Measurements from ENCODE around the gene MTA2.

The MTA2 gene

DNA sequence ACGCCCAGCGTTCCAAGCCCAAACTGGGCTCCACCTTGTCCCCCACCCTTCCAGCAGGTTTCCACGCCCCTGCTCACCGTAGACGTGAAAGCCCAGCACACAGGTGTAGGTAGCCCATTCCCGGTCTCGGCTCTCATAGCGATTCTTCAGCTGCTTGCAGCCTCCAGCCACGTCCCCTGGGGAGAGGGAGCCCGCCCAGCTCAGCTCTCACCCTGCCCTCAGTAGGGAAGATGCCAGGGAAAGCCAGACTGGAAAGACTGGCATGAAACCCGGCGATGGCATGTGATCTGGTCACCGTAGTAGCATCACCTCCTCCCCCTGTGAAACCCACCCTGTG lies 1.4 kb upstream of the MTA2 start:
- Histone ChIP-seq H3K9ac (peak overlapping the region; percentile 97 to 100 (median 99); a peak in 19 of 22 replicates), H3K9me3 (replicated peaks in 1 of 11) (no peaks in the 10 kb centered on the region), H3K27ac (peak overlapping the region in 6 of 11 experiments; percentile 96 to 100 (median 99); a peak in 12 of 22 replicates), H3K27me3 (no peaks in the 10 kb centered on the region), H3K4me1 (peaks cover 50 to 71% (median 59%) of the 10 kb centered on the region in 10 experiments), H3K4me2 (peak overlapping the region; percentile 83 to 95 (median 91)), H4K20me1 (peaks cover 0 to 27% (median 9%) of the 10 kb centered on the region in 11 experiments; a peak in 18 of 22 replicates), H3K4me3 (peak overlapping the region; percentile 90 to 100 (median 98); a peak in 18 of 20 replicates), H3K36me3 (peaks cover 34 to 71% (median 49%) of the 10 kb centered on the region in 11 experiments)
- no peak for TF ChIP-seq Cebpa-rat (IDR thresholded peaks at IDR 0.05)

DNA sequence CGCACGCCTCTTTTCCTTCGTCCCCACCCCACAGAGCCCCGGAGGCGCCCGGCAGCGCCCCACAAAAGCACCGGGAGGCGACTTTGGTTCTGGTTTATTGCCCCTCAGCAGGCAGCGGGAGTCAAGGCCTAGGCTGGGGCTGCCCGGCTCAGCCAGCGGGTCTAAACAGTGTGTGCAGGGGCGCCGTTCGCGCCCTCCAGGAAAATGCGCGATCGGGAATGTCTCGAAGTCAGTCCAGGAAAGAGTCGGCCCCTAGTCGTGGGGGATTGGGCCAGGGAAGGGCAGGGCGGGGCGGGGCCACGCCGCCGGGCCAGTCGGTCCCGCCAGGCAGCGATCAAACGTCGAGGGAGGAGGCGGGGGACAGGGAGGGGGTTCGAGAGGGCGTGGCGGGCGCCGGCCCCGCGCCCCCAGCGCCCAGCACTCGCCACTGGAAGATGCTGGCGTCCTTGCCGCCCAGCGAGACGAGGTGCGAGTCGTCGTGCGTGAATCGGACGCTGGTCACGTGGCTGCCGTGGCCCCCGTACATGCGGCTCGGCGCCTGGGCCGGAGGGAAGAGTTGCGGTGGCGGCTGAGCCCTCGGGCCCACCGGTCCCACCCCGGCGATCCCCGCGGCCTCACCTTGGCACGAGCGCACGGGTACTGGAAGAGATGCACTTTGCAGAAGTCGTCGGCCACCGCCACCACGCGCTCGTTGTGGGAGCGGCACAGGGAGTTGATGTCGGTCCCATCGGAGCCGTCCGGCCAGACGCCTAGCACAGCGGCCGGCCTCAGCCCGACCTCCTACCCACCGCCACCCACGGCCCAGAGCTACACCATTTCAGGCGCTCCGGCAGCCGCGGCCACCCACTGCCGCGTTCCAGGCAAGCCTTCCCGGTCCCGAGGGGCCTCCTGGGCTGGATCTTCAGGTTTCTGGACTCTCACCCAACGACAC lies 741 bp upstream of the MTA2 start:
- H3K4me2 ChIP-seq, result peak overlapping the region; percentile 83 to 95 (median 91)
- H3K27me3 ChIP-seq, result no peaks in the 10 kb centered on the region
- H3K27ac ChIP-seq, result peak overlapping the region; percentile 40 to 100 (median 99); a peak in 21 of 22 replicates
- H3K4me3 ChIP-seq, result peak overlapping the region; percentile 90 to 100 (median 98)
- H3K9me3 ChIP-seq (replicated peaks in 1 of 11), result no peaks in the 10 kb centered on the region
- peaks cover 50 to 71% (median 59%) of the 10 kb centered on the region in 10 experiments for H3K4me1 ChIP-seq
- H4K20me1 ChIP-seq, result peaks cover 0 to 33% (median 16%) of the 10 kb centered on the region in 11 experiments; a peak in 18 of 22 replicates
- TF ChIP-seq Cebpa-rat (IDR thresholded peaks at IDR 0.05), result no peak
- peaks cover 40 to 71% (median 55%) of the 10 kb centered on the region in 11 experiments for H3K36me3 ChIP-seq
- peak overlapping the region; percentile 97 to 100 (median 99) for H3K9ac ChIP-seq

DNA sequence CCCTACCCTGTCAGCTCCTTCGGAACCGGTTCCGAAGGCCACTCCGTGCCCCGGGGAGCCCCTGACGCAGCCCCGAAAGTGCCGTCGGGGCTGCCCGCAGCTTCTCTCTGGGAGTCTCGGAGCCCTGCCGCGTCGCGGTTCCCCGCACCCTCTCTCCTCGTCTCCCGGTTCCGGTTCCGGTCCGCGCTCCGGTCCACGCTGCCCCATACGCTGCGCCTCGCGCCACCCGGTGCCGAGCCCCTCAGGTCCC lies 618 bp downstream of the MTA2 start:
- Histone ChIP-seq H3K4me2 (peak overlapping the region; percentile 88 to 100 (median 98)), H3K27me3 (no peaks in the 10 kb centered on the region), H3K4me3 (peak overlapping the region; percentile 90 to 100 (median 98)), H3K4me1 (peaks cover 46 to 71% (median 61%) of the 10 kb centered on the region in 10 experiments), H3K9ac (peak overlapping the region; percentile 97 to 100 (median 99)), H3K27ac (peak overlapping the region; percentile 86 to 100 (median 99)), H3K36me3 (peaks cover 44 to 72% (median 61%) of the 10 kb centered on the region in 11 experiments), H4K20me1 (peaks cover 0 to 46% (median 29%) of the 10 kb centered on the region in 11 experiments; a peak in 18 of 22 replicates), H3K9me3 (replicated peaks in 1 of 11) (no peaks in the 10 kb centered on the region)
- TF ChIP-seq Cebpa-rat (IDR thresholded peaks at IDR 0.05), result no peak

DNA sequence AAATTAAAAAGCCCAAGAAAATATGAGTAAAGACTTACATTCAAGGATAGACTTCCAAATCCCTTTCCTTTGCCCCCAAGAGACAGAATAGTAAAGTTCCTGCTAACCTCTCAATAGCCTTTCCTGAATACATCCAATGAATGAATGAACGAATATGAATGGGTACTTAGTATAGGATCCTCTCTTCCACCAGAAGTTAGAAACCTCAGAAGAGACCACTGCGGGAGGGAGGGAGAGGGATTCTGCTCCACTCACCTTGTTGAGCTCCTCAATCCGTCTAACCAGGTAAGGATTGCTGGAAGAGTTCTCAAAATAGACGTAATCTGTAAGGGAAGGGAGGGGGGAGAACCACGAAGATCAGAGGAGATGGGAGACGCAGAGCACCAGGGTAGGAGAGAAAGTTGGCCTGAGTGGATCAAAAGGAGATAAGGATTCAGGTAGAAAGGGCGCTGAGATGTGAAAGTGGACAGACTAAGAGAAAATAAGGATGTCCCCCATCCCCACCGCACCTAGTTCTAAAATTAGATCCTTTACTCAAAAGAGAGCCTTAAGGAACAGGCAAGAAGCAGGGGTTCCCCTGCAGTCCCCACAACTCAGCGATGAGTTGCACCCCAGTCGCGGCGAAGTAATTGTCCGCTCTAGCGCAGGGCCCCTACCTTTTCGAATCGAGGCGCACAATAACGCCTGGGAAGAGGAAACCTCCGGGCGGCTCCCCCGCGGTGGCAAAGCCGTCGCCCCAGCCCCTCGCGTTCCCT lies 1.1 kb downstream of the MTA2 start:
- no peak for TF ChIP-seq Cebpa-rat (IDR thresholded peaks at IDR 0.05)
- Histone ChIP-seq H3K9me3 (replicated peaks in 1 of 11) (no peaks in the 10 kb centered on the region), H3K27me3 (no peaks in the 10 kb centered on the region), H3K4me1 (peaks cover 46 to 66% (median 58%) of the 10 kb centered on the region in 10 experiments), H3K4me2 (peak overlapping the region; percentile 88 to 100 (median 98)), H4K20me1 (peaks cover 0 to 51% (median 34%) of the 10 kb centered on the region in 11 experiments; a peak in 18 of 22 replicates), H3K4me3 (peak overlapping the region; percentile 90 to 100 (median 98)), H3K9ac (peak overlapping the region; percentile 97 to 100 (median 99)), H3K27ac (peak overlapping the region; percentile 86 to 100 (median 99)), H3K36me3 (peaks cover 44 to 72% (median 61%) of the 10 kb centered on the region in 11 experiments)

DNA sequence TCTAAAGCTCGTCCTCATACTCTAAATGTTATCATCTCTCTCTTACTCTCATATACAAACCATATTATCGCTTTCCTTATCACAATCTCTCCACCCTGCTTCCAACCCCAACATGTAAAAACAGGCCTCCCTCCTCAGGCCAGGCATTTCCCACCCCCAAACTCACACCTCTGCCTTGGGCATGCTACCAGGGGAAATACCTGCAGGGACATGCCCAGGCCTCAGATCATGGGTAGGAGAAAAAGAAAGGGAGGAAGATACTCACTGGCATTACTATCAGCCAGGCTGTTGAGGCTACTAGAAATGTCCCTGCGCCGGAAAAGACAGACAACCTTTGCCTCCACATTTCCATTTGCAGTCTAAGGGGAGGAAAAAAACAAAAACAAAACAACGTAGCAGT lies 1.8 kb downstream of the MTA2 start:
- no peaks in the 10 kb centered on the region for H3K27me3 ChIP-seq
- H3K27ac ChIP-seq, result peak overlapping the region; percentile 61 to 100 (median 99); a peak in 21 of 22 replicates
- peak overlapping the region; percentile 88 to 100 (median 98) for H3K4me2 ChIP-seq
- no peak for TF ChIP-seq Cebpa-rat (IDR thresholded peaks at IDR 0.05)
- peaks cover 44 to 72% (median 61%) of the 10 kb centered on the region in 11 experiments for H3K36me3 ChIP-seq
- no peaks in the 10 kb centered on the region for H3K9me3 ChIP-seq (replicated peaks in 1 of 11)
- peak overlapping the region; percentile 97 to 100 (median 99) for H3K9ac ChIP-seq
- peaks cover 0 to 57% (median 39%) of the 10 kb centered on the region in 11 experiments; a peak in 18 of 22 replicates for H4K20me1 ChIP-seq
- peak overlapping the region; percentile 90 to 100 (median 98) for H3K4me3 ChIP-seq
- peaks cover 43 to 60% (median 52%) of the 10 kb centered on the region in 10 experiments for H3K4me1 ChIP-seq

DNA sequence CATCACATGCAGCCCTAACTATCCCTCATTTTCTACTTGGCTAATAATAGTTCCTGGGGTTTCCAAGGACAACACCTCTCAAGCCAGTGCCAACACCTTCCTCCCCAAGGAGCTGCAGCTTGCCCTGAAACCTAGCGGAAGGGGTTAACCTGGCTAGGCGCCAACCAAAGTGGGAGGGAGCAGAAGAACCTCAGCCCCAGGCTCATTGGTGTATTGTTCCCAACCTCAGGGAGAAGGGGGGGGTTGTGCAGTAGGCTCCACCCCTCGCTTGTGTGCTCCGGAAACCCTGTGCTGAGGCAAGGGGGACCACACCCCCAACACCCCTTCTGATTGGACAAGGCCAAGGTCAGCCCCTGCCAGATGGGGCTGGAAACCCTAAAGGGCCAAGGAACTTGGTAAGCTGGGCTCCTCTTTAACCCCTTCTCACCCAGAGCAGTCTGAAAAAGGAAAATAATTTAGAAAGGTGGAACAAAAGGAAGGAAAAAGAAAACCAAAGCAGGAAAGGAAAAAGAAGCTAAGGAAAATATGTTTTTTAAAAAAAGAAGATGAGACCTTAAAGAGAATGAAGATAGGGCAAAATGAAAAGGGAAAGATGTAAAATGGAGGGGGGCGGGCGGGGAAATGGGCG lies 2.5 kb downstream of the MTA2 start:
- Histone ChIP-seq H3K9ac (peak overlapping the region; percentile 97 to 100 (median 99)), H3K4me3 (peak overlapping the region; percentile 90 to 100 (median 98))

DNA sequence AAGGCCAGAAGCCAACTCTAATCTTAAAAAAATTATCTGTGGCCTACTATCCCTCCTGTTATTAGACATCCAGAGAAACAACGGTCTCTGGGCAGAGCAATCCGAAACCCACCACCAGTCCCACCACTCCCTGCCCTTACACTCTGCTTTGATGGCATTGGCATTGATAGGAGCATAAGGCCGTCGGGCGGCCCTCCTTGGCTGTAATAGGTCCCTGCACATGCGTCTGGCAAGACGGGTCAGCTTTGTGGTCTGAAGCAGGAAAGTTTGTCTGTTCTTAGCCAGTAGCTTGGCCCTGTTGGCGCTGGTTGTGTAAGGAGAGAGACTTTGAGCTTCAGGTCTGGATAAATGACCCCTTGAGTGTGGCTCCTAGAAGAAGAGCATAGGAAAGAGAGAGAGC lies 6.5 kb downstream of the MTA2 start:
- Histone ChIP-seq H3K27ac (peak overlapping the region in 3 of 11 experiments; percentile 10 to 40 (median 16); a peak in 3 of 22 replicates), H3K9ac (peak overlapping the region in 10 of 11 experiments; percentile 27 to 100 (median 44); a peak in 12 of 22 replicates), H3K27me3 (no peaks in the 10 kb centered on the region), H3K4me3 (no peak overlapping the region), H4K20me1 (peaks cover 0 to 59% (median 42%) of the 10 kb centered on the region in 11 experiments; a peak in 17 of 22 replicates), H3K4me1 (peaks cover 53 to 62% (median 59%) of the 10 kb centered on the region in 10 experiments), H3K9me3 (replicated peaks in 1 of 11) (no peaks in the 10 kb centered on the region), H3K36me3 (peaks cover 49 to 72% (median 70%) of the 10 kb centered on the region in 11 experiments), H3K4me2 (no peak overlapping the region)
- TF ChIP-seq Cebpa-rat (IDR thresholded peaks at IDR 0.05), result no peak

More for the DNA sequence above, 2.5 kb downstream of the MTA2 start:
- TF ChIP-seq Cebpa-rat (IDR thresholded peaks at IDR 0.05), result no peak
- Histone ChIP-seq H3K27ac (peak overlapping the region; percentile 61 to 100 (median 99); a peak in 21 of 22 replicates), H3K9me3 (replicated peaks in 1 of 11) (no peaks in the 10 kb centered on the region), H3K4me2 (peak overlapping the region; percentile 88 to 100 (median 98)), H4K20me1 (peaks cover 0 to 60% (median 42%) of the 10 kb centered on the region in 11 experiments; a peak in 18 of 22 replicates), H3K36me3 (peaks cover 49 to 72% (median 64%) of the 10 kb centered on the region in 11 experiments), H3K27me3 (no peaks in the 10 kb centered on the region), H3K4me1 (peaks cover 37 to 55% (median 48%) of the 10 kb centered on the region in 10 experiments)
